Stimulated activated CD4-positive, alpha-beta T cell treated with anti-CD3 and anti-CD28 coated beads, Interleukin-1b, Interleukin-23, amount 100 ng/mL, for 1 hour (primary cell): ENCODE data around the gene CDHR3.
"Not testable (repeated sequence)": the region's sequence is repeated elsewhere in the genome, so short reads cannot be mapped to it uniquely, and the experiment has no call there.

ENCODE experiments used
- DNase-seq, 2 donors: peaks; one replicate each; pipeline ENCODE4 v3.0.0-alpha.2; 2020; ENCODE audit warnings: low read depth in 2 of 2

Gene CDHR3

GRCh38 chr7:105996860-105997737 is 34.0 kb downstream of the CDHR3 start:
- no peak for DNase-seq

- DNase-seq: no peak
Measured at GRCh38 chr7:105999256-105999655, 36.2 kb downstream of the CDHR3 start.

- no peak for DNase-seq
Measured at GRCh38 chr7:106001196-106001595, 38.1 kb downstream of the CDHR3 start.

GRCh38 chr7:106001886-106002285 is 38.8 kb downstream of the CDHR3 start:
- DNase-seq: no peak

GRCh38 chr7:106003525-106004064 is 40.5 kb downstream of the CDHR3 start:
- no peak for DNase-seq

GRCh38 chr7:106006906-106007305 is 43.8 kb downstream of the CDHR3 start:
- no peak for DNase-seq

- not testable (repeated sequence) for DNase-seq
Measured at GRCh38 chr7:106007796-106008195, 44.7 kb downstream of the CDHR3 start.

GRCh38 chr7:106009503-106010226 is 46.6 kb downstream of the CDHR3 start:
- peak; percentile 43 to 62 for DNase-seq

GRCh38 chr7:106010331-106010730 is 47.3 kb downstream of the CDHR3 start:
- DNase-seq: no peak

- no peak for DNase-seq
Measured at GRCh38 chr7:106010866-106011265, 47.8 kb downstream of the CDHR3 start.

GRCh38 chr7:106012184-106012583 is 49.1 kb downstream of the CDHR3 start:
- DNase-seq: no peak

- DNase-seq: no peak
Measured at GRCh38 chr7:106012935-106013439, 49.9 kb downstream of the CDHR3 start.

- DNase-seq: no peak
Measured at GRCh38 chr7:106015381-106016218, 52.5 kb downstream of the CDHR3 start.

- DNase-seq: no peak
Measured at GRCh38 chr7:106016331-106016730, 53.3 kb downstream of the CDHR3 start.

- DNase-seq: no peak
Measured at GRCh38 chr7:106017657-106018056, 54.6 kb downstream of the CDHR3 start.

- no peak for DNase-seq
Measured at GRCh38 chr7:106018566-106019469, 55.8 kb downstream of the CDHR3 start.

GRCh38 chr7:106019470-106019820 is 56.4 kb downstream of the CDHR3 start:
- no peak for DNase-seq

- no peak for DNase-seq
Measured at GRCh38 chr7:106021151-106022067, 58.3 kb downstream of the CDHR3 start.

GRCh38 chr7:106022193-106022821 is 59.2 kb downstream of the CDHR3 start:
- peak in 1 of 2 donors; percentile 43 for DNase-seq
